Panc1 (cell line): ENCODE results near the gene GGN.

Source experiments
- SIN3A ChIP-seq: IDR thresholded peaks from 2 replicates; pipeline ENCODE4 v1.6.1; 2012; ENCODE audit warnings: low read depth, mild to moderate bottlenecking, low read length, moderate library complexity, borderline replicate concordance; ENCODE audit not compliant: insufficient read depth
- TF ChIP-seq, protein P1 (sequence below): fragments of 450-650 bp; IDR thresholded peaks from 2 replicates; pipeline ENCODE4 v1.5.1; 2017; ENCODE audit warnings: mild to moderate bottlenecking

DNA sequence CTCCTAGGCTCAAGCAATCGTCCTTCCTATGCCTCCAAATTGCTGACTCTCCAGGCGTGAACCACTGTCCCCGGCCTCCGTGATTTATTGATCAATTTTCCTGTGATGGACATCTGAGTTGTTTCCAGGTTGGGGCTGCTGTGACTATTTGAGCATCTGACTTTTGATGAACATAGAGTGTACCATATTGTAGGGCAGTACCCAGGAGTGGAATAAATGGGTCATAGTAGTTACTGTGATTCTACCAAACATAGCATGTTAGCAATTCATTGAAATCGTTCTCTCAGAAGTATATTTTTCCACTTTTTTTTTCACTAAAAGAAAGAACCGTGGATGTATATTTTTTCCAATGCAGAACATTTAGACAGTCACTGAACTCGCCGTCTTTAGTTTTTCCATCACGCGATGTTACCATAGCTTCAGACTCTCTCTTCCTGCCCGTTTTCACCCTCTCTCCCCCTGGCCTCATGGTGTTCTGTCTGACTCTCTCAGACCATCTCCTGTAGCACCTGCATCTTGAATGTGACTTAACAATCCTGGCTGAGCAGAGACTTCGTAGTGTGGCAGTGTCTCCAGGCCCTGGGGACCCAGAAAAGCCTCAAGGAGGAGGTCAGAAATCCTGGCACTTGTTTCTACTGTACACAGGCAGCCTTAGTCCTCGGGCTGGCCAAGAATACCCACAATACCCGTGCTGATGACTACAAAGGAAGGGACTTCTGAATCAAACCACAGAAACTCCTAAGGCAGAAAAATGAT lies 41.4 kb upstream of the GGN start:
- TF ChIP-seq, protein P1, sequence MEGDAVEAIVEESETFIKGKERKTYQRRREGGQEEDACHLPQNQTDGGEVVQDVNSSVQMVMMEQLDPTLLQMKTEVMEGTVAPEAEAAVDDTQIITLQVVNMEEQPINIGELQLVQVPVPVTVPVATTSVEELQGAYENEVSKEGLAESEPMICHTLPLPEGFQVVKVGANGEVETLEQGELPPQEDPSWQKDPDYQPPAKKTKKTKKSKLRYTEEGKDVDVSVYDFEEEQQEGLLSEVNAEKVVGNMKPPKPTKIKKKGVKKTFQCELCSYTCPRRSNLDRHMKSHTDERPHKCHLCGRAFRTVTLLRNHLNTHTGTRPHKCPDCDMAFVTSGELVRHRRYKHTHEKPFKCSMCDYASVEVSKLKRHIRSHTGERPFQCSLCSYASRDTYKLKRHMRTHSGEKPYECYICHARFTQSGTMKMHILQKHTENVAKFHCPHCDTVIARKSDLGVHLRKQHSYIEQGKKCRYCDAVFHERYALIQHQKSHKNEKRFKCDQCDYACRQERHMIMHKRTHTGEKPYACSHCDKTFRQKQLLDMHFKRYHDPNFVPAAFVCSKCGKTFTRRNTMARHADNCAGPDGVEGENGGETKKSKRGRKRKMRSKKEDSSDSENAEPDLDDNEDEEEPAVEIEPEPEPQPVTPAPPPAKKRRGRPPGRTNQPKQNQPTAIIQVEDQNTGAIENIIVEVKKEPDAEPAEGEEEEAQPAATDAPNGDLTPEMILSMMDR = no peak
- TF ChIP-seq SIN3A = no peak
